Measurements from ENCODE around the gene DESI2.

DNA sequence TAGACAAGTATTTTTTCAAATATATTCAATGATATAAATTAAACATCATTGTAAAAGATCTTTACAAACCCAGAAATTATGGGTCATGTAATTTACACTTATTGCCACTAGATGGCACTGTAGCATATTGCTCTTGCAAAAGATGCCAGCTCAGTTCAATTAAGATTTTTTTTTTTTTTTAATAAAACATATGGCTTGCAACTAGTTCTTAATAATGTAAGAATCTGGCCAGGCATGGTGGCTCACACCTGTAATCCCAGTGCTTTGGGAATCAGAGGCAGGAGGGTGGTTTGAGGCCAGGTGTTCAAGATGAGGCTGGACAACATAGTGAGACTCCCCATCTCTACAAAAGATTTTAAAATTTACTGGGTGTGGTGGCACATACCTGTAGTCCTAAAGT is 49.4 kb upstream of the DESI2 start:
- TF ChIP-seq, protein P1, sequence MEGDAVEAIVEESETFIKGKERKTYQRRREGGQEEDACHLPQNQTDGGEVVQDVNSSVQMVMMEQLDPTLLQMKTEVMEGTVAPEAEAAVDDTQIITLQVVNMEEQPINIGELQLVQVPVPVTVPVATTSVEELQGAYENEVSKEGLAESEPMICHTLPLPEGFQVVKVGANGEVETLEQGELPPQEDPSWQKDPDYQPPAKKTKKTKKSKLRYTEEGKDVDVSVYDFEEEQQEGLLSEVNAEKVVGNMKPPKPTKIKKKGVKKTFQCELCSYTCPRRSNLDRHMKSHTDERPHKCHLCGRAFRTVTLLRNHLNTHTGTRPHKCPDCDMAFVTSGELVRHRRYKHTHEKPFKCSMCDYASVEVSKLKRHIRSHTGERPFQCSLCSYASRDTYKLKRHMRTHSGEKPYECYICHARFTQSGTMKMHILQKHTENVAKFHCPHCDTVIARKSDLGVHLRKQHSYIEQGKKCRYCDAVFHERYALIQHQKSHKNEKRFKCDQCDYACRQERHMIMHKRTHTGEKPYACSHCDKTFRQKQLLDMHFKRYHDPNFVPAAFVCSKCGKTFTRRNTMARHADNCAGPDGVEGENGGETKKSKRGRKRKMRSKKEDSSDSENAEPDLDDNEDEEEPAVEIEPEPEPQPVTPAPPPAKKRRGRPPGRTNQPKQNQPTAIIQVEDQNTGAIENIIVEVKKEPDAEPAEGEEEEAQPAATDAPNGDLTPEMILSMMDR (IDR thresholded peaks at IDR 0.05), result peak; percentile 78 to 97 (median 82)
- TF ChIP-seq POLR2AphosphoS5 (IDR thresholded peaks at IDR 0.05), result no peak

Data from prostate gland (tissue), 2 donors.